ENCODE results near the gene MTA1. TPM values are rescaled to one million over a fixed set of nuclear protein-coding genes. Genes with fewer than 3 reads are reported as not detected.

Gene MTA1
- total RNA-seq, 2 experiments from 2014 or later: 107 to 113 TPM

- TF ChIP-seq CTCF (IDR thresholded peaks at IDR 0.05): no peak
- ATAC-seq (ENCODE audit: poor library complexity) (no peak), DNase-seq (no peak)
- Histone ChIP-seq H3K4me3 (ENCODE audit: low read length) (peak overlapping the region; percentile 66), H3K36me3 (ENCODE audit: insufficient read depth, low read length) (peaks cover 4% of the 10 kb centered on the region), H3K27ac (ENCODE audit: low read depth in 1 of 2, low read length in 2 of 2) (peak overlapping the region in 1 of 2 donors; percentile 36), H3K9me3 (ENCODE audit: control insufficient read depth in 1 of 2, insufficient read depth in 1 of 2, low read length in 2 of 2) (peaks cover 0 to 4% of the 10 kb centered on the region in 2 experiments), H3K4me1 (ENCODE audit: insufficient read depth, low read length) (peaks cover 37% of the 10 kb centered on the region), H3K27me3 (ENCODE audit: control insufficient read depth in 1 of 2, insufficient read depth in 2 of 2, low read length in 2 of 2) (no peaks in the 10 kb centered on the region)
- peaks cover 5% of the 10 kb centered on the region for H3K36me3 Mint-ChIP-seq (ENCODE audit: low read depth)
- H3K4me3 Mint-ChIP-seq: peak overlapping the region; percentile 93
- ChIA-PET CTCF (interaction anchor here (3.4 kb wide), 1 partner anchor 69 kb away, joined by 8 read pairs; no protein-coding TSS in a partner anchor), POLR2A (interaction anchor here (1.4 kb wide), 1 partner anchor 120 kb away, joined by 3 read pairs; the partner anchor contains the start of gene BRF1)
- no peaks in the 10 kb centered on the region for H3K27me3 Mint-ChIP-seq
- H3K27ac Mint-ChIP-seq: peak overlapping the region; percentile 75
- H3K4me1 Mint-ChIP-seq (ENCODE audit: low read depth): peaks cover 36% of the 10 kb centered on the region
- intact Hi-C loops (cut with DNase I, micrococcal nuclease): loop anchor here in 1 of 2 experiments (10.0 kb wide), 1 partner anchor 46 kb away; no protein-coding TSS in a partner anchor
- no peaks in the 10 kb centered on the region for H3K9me3 Mint-ChIP-seq
Observed at GRCh38 chr14:105420974-105421674, 1.5 kb downstream of the MTA1 start.

DNA sequence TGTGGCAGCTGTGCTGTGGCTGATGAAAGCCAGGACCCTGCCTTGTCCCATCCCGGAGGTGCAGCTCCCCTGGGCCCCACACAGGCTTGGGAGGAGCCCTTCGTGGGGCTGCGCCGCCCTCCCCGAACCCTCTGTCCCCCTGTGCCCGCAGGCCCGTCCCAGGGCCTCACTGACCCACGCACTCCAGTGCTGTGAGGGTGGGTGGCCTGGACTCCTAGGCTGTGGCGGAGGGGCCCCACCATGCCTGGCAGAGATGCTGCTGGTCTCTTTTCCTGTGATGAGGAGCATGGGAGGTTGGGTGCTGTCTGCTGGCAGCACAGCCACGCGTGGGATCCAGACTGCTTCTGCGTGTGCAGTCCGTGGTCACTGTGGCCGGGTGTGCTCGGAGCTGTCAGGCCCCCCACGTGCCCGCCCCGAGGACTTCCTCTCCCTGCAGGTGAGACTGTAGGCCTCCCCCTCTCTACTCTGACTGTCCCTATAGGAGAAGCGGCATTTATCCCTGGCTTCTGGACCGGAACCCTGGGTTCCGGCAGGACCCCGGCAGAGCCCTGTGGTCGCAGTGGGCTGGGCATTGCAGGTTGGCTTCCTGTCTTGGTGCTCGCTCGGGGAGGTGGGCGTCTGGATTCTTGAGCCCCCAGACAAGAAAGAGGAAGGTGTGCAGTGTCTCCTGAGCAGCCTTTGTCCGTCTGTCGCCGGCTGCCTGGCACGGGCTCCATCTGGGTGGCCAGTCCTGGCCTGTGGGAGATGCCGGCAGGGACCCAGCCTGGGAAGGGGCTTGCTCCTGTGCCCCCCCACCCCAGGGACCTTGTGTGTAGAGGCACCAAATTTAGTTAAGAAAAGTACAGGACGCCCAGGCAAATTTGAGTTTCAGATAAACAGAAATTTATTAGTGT is 2.3 kb downstream of the MTA1 start:
- no peak overlapping the region for H3K4me3 ChIP-seq (ENCODE audit: low read length)
- H3K36me3 ChIP-seq (ENCODE audit: insufficient read depth, low read length): peaks cover 11% of the 10 kb centered on the region
- peaks cover 37% of the 10 kb centered on the region for H3K4me1 ChIP-seq (ENCODE audit: insufficient read depth, low read length)
- no peaks in the 10 kb centered on the region for H3K27me3 Mint-ChIP-seq
- TF ChIP-seq CTCF (IDR thresholded peaks at IDR 0.05): no peak
- H3K4me1 Mint-ChIP-seq (ENCODE audit: low read depth): peaks cover 33% of the 10 kb centered on the region
- H3K9me3 Mint-ChIP-seq: no peaks in the 10 kb centered on the region
- ATAC-seq (ENCODE audit: poor library complexity) (no peak), DNase-seq (no peak)
- H3K27ac ChIP-seq (ENCODE audit: low read depth in 1 of 2, low read length in 2 of 2): peak overlapping the region in 1 of 2 donors; percentile 13
- peaks cover 0 to 12% of the 10 kb centered on the region in 2 experiments for H3K9me3 ChIP-seq (ENCODE audit: control insufficient read depth in 1 of 2, insufficient read depth in 1 of 2, low read length in 2 of 2)
- H3K27me3 ChIP-seq (ENCODE audit: control insufficient read depth in 1 of 2, insufficient read depth in 2 of 2, low read length in 2 of 2): no peaks in the 10 kb centered on the region
- CTCF ChIA-PET: interaction anchor here (3.4 kb wide), 1 partner anchor 68 kb away, joined by 8 read pairs; no protein-coding TSS in a partner anchor
- peak overlapping the region; percentile 77 for H3K27ac Mint-ChIP-seq
- POLR2A ChIA-PET: interaction anchor here (1.4 kb wide), 1 partner anchor 121 kb away, joined by 3 read pairs; the partner anchor contains the start of gene BRF1
- peak overlapping the region; percentile 93 for H3K4me3 Mint-ChIP-seq
- intact Hi-C loops (cut with DNase I, micrococcal nuclease): loop anchor here in 1 of 2 experiments (10.0 kb wide), 1 partner anchor 47 kb away; no protein-coding TSS in a partner anchor
- H3K36me3 Mint-ChIP-seq (ENCODE audit: low read depth): peaks cover 9% of the 10 kb centered on the region
